ENCODE results near the gene ASAP3. TPM values are rescaled to one million over a fixed set of nuclear protein-coding genes. Genes with fewer than 3 reads are reported as not detected.

Gene ASAP3
- polyA plus RNA-seq, 2 of the 4 experiments (the other 2 are of a cell fraction) = 4.0 to 5.2 TPM

- TF ChIP-seq JUN (IDR thresholded peaks at IDR 0.05) = 0 out of 5 replicates have a peak, but pooled peaks of 1 of the 2 experiments have one; percentile 44
Observed at GRCh38 chr1:23530747-23531561, 47.0 kb upstream of the ASAP3 start, which contains the start of gene E2F2 (continued).

GRCh38 chr1:23530087-23530746, 46.2 kb upstream of the ASAP3 start:
- Histone ChIP-seq H3K4me3 (peak overlapping the region; percentile 90), H3K9me3 (no peaks in the 10 kb centered on the region), H3K4me2 (peak overlapping the region; percentile 99), H3K27ac (peak overlapping the region; percentile 76 to 94), H3K4me1 (peaks cover 61% of the 10 kb centered on the region)
- TF ChIP-seq CBX8 (IDR thresholded peaks at IDR 0.05) (no peak), HES2 (IDR thresholded peaks at IDR 0.05) (no peak), CHD4 (IDR thresholded peaks at IDR 0.05; ENCODE audit: borderline replicate concordance) (no peak), BHLHE40 (IDR thresholded peaks at IDR 0.05; ENCODE audit: low read depth, low read length) (no peak), TP53 (CRISPR knock-in tag; IDR thresholded peaks at IDR 0.05) (no peak), MYC (IDR thresholded peaks at IDR 0.05; ENCODE audit: borderline replicate concordance, low read length) (no peak), BCL3 (IDR thresholded peaks at IDR 0.05) (no peak), NPAS2 (CRISPR knock-in tag; IDR thresholded peaks at IDR 0.05; ENCODE audit: borderline replicate concordance) (no peak), HOXA7 (CRISPR knock-in tag; IDR thresholded peaks at IDR 0.05) (no peak), ZFP36 (IDR thresholded peaks at IDR 0.05; ENCODE audit: borderline replicate concordance, partially characterized antibody) (no peak), ELK1 (IDR thresholded peaks at IDR 0.05; ENCODE audit: low read depth, low read length) (no peak), HEYL (CRISPR knock-in tag; IDR thresholded peaks at IDR 0.05) (no peak), E2F6 (IDR thresholded peaks at IDR 0.05; ENCODE audit: borderline replicate concordance, low read depth) (no peak), EP300 (IDR thresholded peaks at IDR 0.05) (no peak)
- 41% methylated on average over 3 of the region's 22 CpGs for WGBS (ENCODE audit: missing lambda C conversion rate)
- POLR2A ChIA-PET = interaction anchor here (1.8 kb wide), 1 partner anchor 186 kb away, joined by 9 read pairs; the partner anchor contains the start of gene HNRNPR
- FAIRE-seq (no peak), DNase-seq (ENCODE audit: low read depth in 1 of 2, low spot score in 1 of 2) (no peak), ATAC-seq (peak in 1 of 2 experiments; percentile 38; a peak in 3 of 6 replicates)
- CTCF ChIA-PET = interaction anchor here (1.2 to 9.0 kb wide), 5 partner anchors 10 to 107 kb away, joined by 6 to 70 read pairs (median 10); no protein-coding TSS in a partner anchor

GRCh38 chr1:23529146-23530086, 45.4 kb upstream of the ASAP3 start:
- ChIA-PET POLR2A (interaction anchor here (0.6 to 1.8 kb wide), 3 partner anchors 162 to 214 kb away, joined by 4 to 9 read pairs (median 5); partner anchors contain the start of genes HNRNPR and RPL11), CTCF (interaction anchor here (1.0 to 9.0 kb wide), 6 partner anchors 10 to 306 kb away, joined by 3 to 70 read pairs (median 8); no protein-coding TSS in a partner anchor)
- Histone ChIP-seq H3K27ac (peak overlapping the region; percentile 76 to 94), H3K4me3 (peak overlapping the region; percentile 90), H3K4me1 (peaks cover 69% of the 10 kb centered on the region), H3K4me2 (peak overlapping the region; percentile 99), H3K9me3 (no peaks in the 10 kb centered on the region)
- DNase-seq (ENCODE audit: low read depth in 1 of 2, low spot score in 1 of 2) (peak in 1 of 2 experiments; percentile 28), FAIRE-seq (no peak), ATAC-seq (peak in 1 of 2 experiments; percentile 18; a peak in 3 of 6 replicates)
- WGBS (ENCODE audit: missing lambda C conversion rate) = 65% methylated on average over 6 of the region's 8 CpGs
- TF ChIP-seq JUNB (IDR thresholded peaks at IDR 0.05) = no peak
- no peak for TF ChIP-seq MAX (IDR thresholded peaks at IDR 0.05)
- TF ChIP-seq KDM1A (IDR thresholded peaks at IDR 0.05; ENCODE audit: low read depth) = no peak
- TF ChIP-seq CHD2 (IDR thresholded peaks at IDR 0.05; ENCODE audit: low read length, partially characterized antibody) = no peak
- TF ChIP-seq NPAS2 (CRISPR knock-in tag; IDR thresholded peaks at IDR 0.05; ENCODE audit: borderline replicate concordance) = no peak
- TF ChIP-seq RFX5 (IDR thresholded peaks at IDR 0.05) = no peak
- TF ChIP-seq REST (IDR thresholded peaks at IDR 0.05) = no peak
- TF ChIP-seq RCOR1 (IDR thresholded peaks at IDR 0.05; ENCODE audit: low read depth, low read length) = no peak
- TF ChIP-seq CBX2 (IDR thresholded peaks at IDR 0.05; ENCODE audit: borderline replicate concordance, low read depth) = no peak

Measured in A549 (cell line).